Measurements from ENCODE around the gene ARFGAP3. TPM values are rescaled to one million over a fixed set of nuclear protein-coding genes. Genes with fewer than 3 reads are reported as not detected.

ARFGAP3 gene
- total RNA-seq, 1 donor from 2014 or later, result 80.8 TPM

GRCh38 chr22:42769238-42769573, 87.9 kb downstream of the ARFGAP3 start:
- no peaks in the 10 kb centered on the region for H3K27me3 Mint-ChIP-seq (ENCODE audit: low read depth)
- TF ChIP-seq, protein P1, sequence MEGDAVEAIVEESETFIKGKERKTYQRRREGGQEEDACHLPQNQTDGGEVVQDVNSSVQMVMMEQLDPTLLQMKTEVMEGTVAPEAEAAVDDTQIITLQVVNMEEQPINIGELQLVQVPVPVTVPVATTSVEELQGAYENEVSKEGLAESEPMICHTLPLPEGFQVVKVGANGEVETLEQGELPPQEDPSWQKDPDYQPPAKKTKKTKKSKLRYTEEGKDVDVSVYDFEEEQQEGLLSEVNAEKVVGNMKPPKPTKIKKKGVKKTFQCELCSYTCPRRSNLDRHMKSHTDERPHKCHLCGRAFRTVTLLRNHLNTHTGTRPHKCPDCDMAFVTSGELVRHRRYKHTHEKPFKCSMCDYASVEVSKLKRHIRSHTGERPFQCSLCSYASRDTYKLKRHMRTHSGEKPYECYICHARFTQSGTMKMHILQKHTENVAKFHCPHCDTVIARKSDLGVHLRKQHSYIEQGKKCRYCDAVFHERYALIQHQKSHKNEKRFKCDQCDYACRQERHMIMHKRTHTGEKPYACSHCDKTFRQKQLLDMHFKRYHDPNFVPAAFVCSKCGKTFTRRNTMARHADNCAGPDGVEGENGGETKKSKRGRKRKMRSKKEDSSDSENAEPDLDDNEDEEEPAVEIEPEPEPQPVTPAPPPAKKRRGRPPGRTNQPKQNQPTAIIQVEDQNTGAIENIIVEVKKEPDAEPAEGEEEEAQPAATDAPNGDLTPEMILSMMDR (IDR thresholded peaks at IDR 0.05), result no peak
- no peak overlapping the region for H3K4me3 Mint-ChIP-seq (ENCODE audit: unreplicated experiment)
- H3K36me3 Mint-ChIP-seq (ENCODE audit: low read depth), result no peaks in the 10 kb centered on the region
- no peak overlapping the region for H3K27ac Mint-ChIP-seq (ENCODE audit: unreplicated experiment)
- no peak for DNase-seq (ENCODE audit: low spot score)
- peaks cover 32% of the 10 kb centered on the region for H3K4me1 Mint-ChIP-seq (ENCODE audit: low read depth)
- no peaks in the 10 kb centered on the region for H3K9me3 Mint-ChIP-seq (ENCODE audit: low read depth)

DNA sequence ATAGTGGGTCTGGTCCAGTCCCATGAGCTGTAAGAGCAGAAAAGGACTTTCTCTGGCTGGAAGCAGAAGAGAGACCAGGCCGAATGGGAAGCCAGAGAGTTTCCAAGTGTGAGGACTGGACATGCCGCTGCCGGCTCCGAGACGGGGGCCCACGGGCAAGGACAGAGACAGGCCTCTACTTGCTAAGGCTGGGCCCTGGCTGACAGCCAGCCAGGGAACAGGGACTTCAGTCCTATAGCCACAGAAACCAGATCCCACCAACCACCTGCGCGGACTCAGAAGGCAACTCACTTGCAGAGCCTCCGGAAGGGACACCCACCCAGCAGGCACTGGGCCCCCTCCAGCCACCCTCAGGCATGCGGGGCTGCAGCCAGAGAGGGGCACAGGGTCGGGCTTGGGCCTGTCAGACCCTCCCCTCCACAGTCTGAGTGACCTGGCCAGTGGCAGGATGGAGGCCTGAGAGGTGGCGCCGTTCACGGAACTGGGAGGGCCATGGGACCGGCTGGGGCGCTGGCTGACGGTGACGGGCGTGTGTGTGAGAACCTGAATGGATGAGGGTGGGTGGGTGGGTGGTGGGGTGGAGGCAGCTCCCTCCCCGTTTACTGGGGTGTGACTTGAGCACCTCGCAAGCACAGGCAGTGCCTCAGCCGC, 88.6 kb downstream of the ARFGAP3 start:
- H3K36me3 Mint-ChIP-seq (ENCODE audit: low read depth), result no peaks in the 10 kb centered on the region
- H3K4me1 Mint-ChIP-seq (ENCODE audit: low read depth), result peaks cover 30% of the 10 kb centered on the region
- H3K9me3 Mint-ChIP-seq (ENCODE audit: low read depth), result no peaks in the 10 kb centered on the region
- no peak overlapping the region for H3K4me3 Mint-ChIP-seq (ENCODE audit: unreplicated experiment)
- no peak for DNase-seq (ENCODE audit: low spot score)
- no peak overlapping the region for H3K27ac Mint-ChIP-seq (ENCODE audit: unreplicated experiment)
- H3K27me3 Mint-ChIP-seq (ENCODE audit: low read depth), result no peaks in the 10 kb centered on the region
- TF ChIP-seq, protein P1 (IDR thresholded peaks at IDR 0.05), result no peak

DNA sequence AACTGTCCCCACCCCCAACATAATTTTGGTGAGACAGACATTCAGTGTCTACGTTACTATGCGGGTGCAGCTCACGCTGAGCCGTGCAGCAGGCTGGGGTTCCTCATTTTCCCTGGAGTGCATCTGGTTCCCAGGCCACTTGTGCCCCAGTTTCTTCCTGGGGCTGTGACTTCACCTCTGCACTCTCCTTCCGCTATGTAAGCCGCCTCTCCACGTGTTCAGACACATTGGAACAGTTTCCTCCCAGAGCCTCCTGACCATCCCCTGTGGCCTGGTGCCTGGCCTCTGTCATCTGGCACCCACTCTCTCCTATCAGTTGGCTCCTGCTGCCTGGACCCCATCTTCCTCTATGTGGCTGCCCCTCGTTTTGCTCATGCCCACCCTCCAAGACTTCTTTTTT, 90.2 kb downstream of the ARFGAP3 start:
- Mint-ChIP-seq H3K4me1 (ENCODE audit: low read depth) (peaks cover 23% of the 10 kb centered on the region), H3K36me3 (ENCODE audit: low read depth) (no peaks in the 10 kb centered on the region), H3K4me3 (ENCODE audit: unreplicated experiment) (no peak overlapping the region), H3K27me3 (ENCODE audit: low read depth) (no peaks in the 10 kb centered on the region), H3K9me3 (ENCODE audit: low read depth) (no peaks in the 10 kb centered on the region), H3K27ac (ENCODE audit: unreplicated experiment) (no peak overlapping the region)
- TF ChIP-seq, protein P1 (IDR thresholded peaks at IDR 0.05), result no peak
- DNase-seq (ENCODE audit: low spot score), result no peak

DNA sequence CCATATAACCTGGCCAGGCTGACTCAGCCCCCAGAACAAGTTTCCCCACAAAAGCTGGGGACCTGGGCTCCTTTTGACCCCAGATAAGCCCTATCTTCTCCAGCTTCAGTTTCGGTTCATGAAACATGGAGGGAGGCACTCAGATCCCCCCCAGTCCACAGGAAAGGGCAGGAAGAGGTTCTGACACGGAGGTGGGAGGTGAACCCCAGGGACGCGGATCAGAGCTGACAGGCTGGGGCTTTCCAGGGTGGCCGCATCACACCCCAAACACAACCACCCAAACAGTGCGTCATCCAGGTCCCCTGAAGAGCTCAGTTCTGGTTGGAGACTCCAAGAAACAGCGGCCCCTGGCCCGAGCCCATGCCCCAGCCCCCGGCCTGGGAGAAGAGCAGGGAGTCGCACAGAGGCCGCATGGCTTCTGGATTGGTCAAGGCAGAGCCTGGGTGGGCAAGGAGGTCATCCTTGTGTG, 92.1 kb downstream of the ARFGAP3 start:
- Mint-ChIP-seq H3K9me3 (ENCODE audit: low read depth) (no peaks in the 10 kb centered on the region), H3K4me1 (ENCODE audit: low read depth) (peaks cover 18% of the 10 kb centered on the region), H3K36me3 (ENCODE audit: low read depth) (no peaks in the 10 kb centered on the region), H3K27ac (ENCODE audit: unreplicated experiment) (no peak overlapping the region), H3K27me3 (ENCODE audit: low read depth) (no peaks in the 10 kb centered on the region), H3K4me3 (ENCODE audit: unreplicated experiment) (no peak overlapping the region)
- DNase-seq (ENCODE audit: low spot score), result no peak
- TF ChIP-seq, protein P1 (IDR thresholded peaks at IDR 0.05), result no peak

DNA sequence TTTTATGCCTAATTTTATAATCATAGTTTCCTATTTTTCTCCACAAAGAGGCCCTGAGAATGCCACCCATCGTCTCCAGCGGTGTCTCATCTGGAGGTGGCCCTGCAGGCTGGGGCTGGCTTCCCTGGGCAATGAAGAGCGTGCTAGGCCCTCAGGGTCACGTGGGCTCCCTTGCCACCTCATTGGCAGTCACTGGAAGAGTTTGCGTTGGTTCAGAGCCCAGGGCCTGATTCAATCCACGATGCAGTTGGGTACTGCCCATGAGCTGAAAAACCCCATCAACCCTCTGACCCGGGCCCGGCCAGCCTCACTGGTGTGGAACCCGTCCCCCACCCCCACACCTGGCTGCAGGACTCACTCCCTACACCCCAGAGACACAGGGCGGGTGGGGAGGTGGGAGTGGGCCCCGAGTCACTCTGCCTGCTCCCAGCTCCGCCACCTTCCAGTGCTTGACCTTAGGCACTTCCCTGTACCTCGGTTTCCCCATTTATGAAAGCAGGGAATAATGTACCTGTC, 93.0 kb downstream of the ARFGAP3 start:
- Mint-ChIP-seq H3K27ac (ENCODE audit: unreplicated experiment) (no peak overlapping the region), H3K4me1 (ENCODE audit: low read depth) (peaks cover 15% of the 10 kb centered on the region), H3K36me3 (ENCODE audit: low read depth) (no peaks in the 10 kb centered on the region), H3K27me3 (ENCODE audit: low read depth) (no peaks in the 10 kb centered on the region), H3K4me3 (ENCODE audit: unreplicated experiment) (no peak overlapping the region), H3K9me3 (ENCODE audit: low read depth) (no peaks in the 10 kb centered on the region)
- TF ChIP-seq, protein P1 (IDR thresholded peaks at IDR 0.05), result no peak
- DNase-seq (ENCODE audit: low spot score), result no peak
